ENCODE results near the gene CLTA. TPM values are rescaled to one million over a fixed set of nuclear protein-coding genes. Genes with fewer than 3 reads are reported as not detected.

Gene CLTA
- total and polyA plus RNA-seq, 2 donors (not counting 1 experiment from before 2014, with no cell fraction given): 32.3 to 71.0 TPM

DNA sequence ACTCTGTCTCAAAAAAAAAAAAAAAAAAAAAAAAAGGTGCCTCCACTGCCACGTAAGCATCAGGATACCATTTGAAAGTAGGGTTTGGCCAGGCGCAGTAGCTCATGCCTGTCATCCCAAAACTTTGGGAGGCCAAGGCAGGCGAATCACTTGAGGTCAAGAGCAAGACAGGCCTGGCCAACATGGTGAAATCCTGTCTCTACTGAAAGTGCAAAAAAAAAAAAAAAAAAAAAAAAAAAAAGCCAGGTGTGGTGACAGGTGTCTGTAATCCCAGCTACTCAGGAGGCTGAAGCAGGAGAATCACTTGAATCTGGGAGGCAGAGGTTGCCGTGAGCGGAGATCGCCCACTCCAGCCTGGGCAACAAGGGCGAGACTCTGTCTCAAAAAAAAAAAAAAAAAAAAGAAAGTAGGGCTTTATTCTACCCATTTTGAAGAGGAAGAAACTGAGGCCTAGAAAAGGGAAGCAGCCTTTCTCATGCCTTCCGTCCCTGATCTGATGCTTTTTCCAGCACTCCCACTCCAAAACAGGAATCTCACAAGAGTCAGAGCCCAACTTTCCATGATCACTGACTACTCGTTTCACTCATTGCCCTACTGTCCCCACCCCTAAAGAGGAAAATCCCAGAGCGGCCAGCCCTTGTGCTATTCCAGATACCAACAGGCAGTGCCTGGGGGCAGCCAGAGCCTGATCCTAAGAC, 37.8 kb upstream of the CLTA start:
- Histone ChIP-seq H2AFZ (ENCODE audit: insufficient read depth, low read depth, low read length, poor library complexity, severe bottlenecking) (no peak overlapping the region), H3K27ac (ENCODE audit: low read length in 2 of 2) (peak overlapping the region; percentile 45 to 63), H4K20me1 (ENCODE audit: control insufficient read depth, insufficient read depth, low read length, poor library complexity, severe bottlenecking) (no peaks in the 10 kb centered on the region), H3K79me2 (ENCODE audit: control insufficient read depth, insufficient read depth, low read length) (peaks cover 13% of the 10 kb centered on the region), H3K36me3 (replicated peaks in 1 of 2; ENCODE audit: control extremely low read depth in 1 of 2, control insufficient read depth in 1 of 2, extremely low read depth in 1 of 2, insufficient read depth in 2 of 2, low read length in 1 of 2) (no peaks in the 10 kb centered on the region), H3K4me3 (ENCODE audit: control extremely low read depth in 1 of 5, extremely low read depth in 1 of 5, insufficient read depth in 1 of 5, low read depth in 2 of 5, low read length in 4 of 5) (no peak overlapping the region), H3K27me3 (replicated peaks in 1 of 4; ENCODE audit: control extremely low read depth in 1 of 4, control insufficient read depth in 3 of 4, insufficient read depth in 4 of 4, low read length in 3 of 4) (no peaks in the 10 kb centered on the region), H3K4me2 (replicated peaks; ENCODE audit: low read depth, low read length, poor library complexity, severe bottlenecking) (peak overlapping the region; percentile 75), H3K9ac (ENCODE audit: low read length) (no peak overlapping the region), H3K4me1 (ENCODE audit: control insufficient read depth in 2 of 2, insufficient read depth in 2 of 2, low read length in 2 of 2) (peaks cover 41 to 63% of the 10 kb centered on the region in 2 donors), H3K9me3 (ENCODE audit: control extremely low read depth in 1 of 3, control insufficient read depth in 2 of 3, insufficient read depth in 1 of 3, low read length in 2 of 3) (peaks cover 0 to 4% (median 3%) of the 10 kb centered on the region in 3 donors)
- H3K9me3 Mint-ChIP-seq (ENCODE audit: insufficient read depth): no peaks in the 10 kb centered on the region
- intact Hi-C loops (cut with micrococcal nuclease): loop anchor here (1.0 to 5.0 kb wide), 3 partner anchors 17 to 249 kb away; partner anchors contain the start of genes GLIPR2 and RNF38
- DNase-seq (no peak), ATAC-seq (ENCODE audit: low read depth) (no peak)
- CTCF ChIA-PET: interaction anchor here (0.6 to 5.9 kb wide), 7 partner anchors 13 to 52 kb away, joined by 3 to 54 read pairs (median 7); partner anchors contain the start of genes CCIN and CLTA
- peak overlapping the region; percentile 64 for H3K4me3 Mint-ChIP-seq
- WGBS (ENCODE audit: insufficient coverage): 94% methylated on average over 3 of the region's 10 CpGs
- H3K27me3 Mint-ChIP-seq: no peaks in the 10 kb centered on the region
- H3K4me1 Mint-ChIP-seq: peaks cover 46% of the 10 kb centered on the region
- TF ChIP-seq EZH2 (IDR thresholded peaks at IDR 0.05; ENCODE audit: borderline replicate concordance, insufficient read depth, low read depth, low read length, poor library complexity, severe bottlenecking): no peak
- TF ChIP-seq, protein P1, sequence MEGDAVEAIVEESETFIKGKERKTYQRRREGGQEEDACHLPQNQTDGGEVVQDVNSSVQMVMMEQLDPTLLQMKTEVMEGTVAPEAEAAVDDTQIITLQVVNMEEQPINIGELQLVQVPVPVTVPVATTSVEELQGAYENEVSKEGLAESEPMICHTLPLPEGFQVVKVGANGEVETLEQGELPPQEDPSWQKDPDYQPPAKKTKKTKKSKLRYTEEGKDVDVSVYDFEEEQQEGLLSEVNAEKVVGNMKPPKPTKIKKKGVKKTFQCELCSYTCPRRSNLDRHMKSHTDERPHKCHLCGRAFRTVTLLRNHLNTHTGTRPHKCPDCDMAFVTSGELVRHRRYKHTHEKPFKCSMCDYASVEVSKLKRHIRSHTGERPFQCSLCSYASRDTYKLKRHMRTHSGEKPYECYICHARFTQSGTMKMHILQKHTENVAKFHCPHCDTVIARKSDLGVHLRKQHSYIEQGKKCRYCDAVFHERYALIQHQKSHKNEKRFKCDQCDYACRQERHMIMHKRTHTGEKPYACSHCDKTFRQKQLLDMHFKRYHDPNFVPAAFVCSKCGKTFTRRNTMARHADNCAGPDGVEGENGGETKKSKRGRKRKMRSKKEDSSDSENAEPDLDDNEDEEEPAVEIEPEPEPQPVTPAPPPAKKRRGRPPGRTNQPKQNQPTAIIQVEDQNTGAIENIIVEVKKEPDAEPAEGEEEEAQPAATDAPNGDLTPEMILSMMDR (IDR thresholded peaks at IDR 0.05): no peak
- POLR2A ChIA-PET: interaction anchor here (0.6 to 0.7 kb wide), 2 partner anchors 9 to 11 kb away, joined by 3 read pairs; no protein-coding TSS in a partner anchor
- peak overlapping the region; percentile 82 for H3K27ac Mint-ChIP-seq

DNA sequence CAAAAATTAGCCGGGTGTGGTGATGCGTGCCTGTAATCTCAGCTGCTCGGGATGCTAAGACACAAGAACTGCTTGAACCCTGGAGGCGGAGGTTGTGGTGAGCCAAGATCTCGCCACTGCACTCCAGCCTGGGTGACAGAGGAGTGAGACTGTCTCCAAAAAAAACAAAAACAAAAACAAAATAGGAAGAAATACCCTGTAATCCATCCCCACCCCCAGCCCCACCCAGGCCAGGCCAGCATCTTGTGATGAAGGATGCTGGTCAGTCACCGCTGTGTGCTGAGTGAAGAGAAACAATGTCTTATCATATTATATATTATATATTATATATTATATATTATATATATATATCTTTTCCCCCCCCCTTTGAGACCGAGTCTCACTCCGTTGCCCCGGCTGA, 37.0 kb upstream of the CLTA start:
- H3K4me1 Mint-ChIP-seq: peaks cover 40% of the 10 kb centered on the region

More for the DNA sequence above, 37.0 kb upstream of the CLTA start:
- peak overlapping the region; percentile 75 for H3K4me2 ChIP-seq (replicated peaks; ENCODE audit: low read depth, low read length, poor library complexity, severe bottlenecking)
- no peaks in the 10 kb centered on the region for H3K36me3 ChIP-seq (replicated peaks in 1 of 2; ENCODE audit: control extremely low read depth in 1 of 2, control insufficient read depth in 1 of 2, extremely low read depth in 1 of 2, insufficient read depth in 2 of 2, low read length in 1 of 2)
- POLR2A ChIA-PET: no interaction called here
- Mint-ChIP-seq H3K27me3 (no peaks in the 10 kb centered on the region), H3K4me3 (peak overlapping the region; percentile 64), H3K9me3 (ENCODE audit: insufficient read depth) (no peaks in the 10 kb centered on the region), H3K27ac (peak overlapping the region; percentile 82)
- peaks cover 8% of the 10 kb centered on the region for H3K79me2 ChIP-seq (ENCODE audit: control insufficient read depth, insufficient read depth, low read length)
- H3K4me1 ChIP-seq (ENCODE audit: control insufficient read depth in 2 of 2, insufficient read depth in 2 of 2, low read length in 2 of 2): peaks cover 41 to 55% of the 10 kb centered on the region in 2 donors
- peaks cover 0 to 4% (median 3%) of the 10 kb centered on the region in 3 donors for H3K9me3 ChIP-seq (ENCODE audit: control extremely low read depth in 1 of 3, control insufficient read depth in 2 of 3, insufficient read depth in 1 of 3, low read length in 2 of 3)
- 0% methylated on average over 3 of the region's 9 CpGs for whole genome bisulfite sequencing (ENCODE audit: insufficient coverage)
- TF ChIP-seq, protein P1 (IDR thresholded peaks at IDR 0.05): no peak
- TF ChIP-seq EZH2 (IDR thresholded peaks at IDR 0.05; ENCODE audit: borderline replicate concordance, insufficient read depth, low read depth, low read length, poor library complexity, severe bottlenecking): no peak
- CTCF ChIA-PET: interaction anchor here (1.2 to 2.5 kb wide), 3 partner anchors 10 to 17 kb away, joined by 3 to 9 read pairs (median 8); partner anchors contain the start of gene GLIPR2
- no peak overlapping the region for H3K4me3 ChIP-seq (ENCODE audit: control extremely low read depth in 1 of 5, extremely low read depth in 1 of 5, insufficient read depth in 1 of 5, low read depth in 2 of 5, low read length in 4 of 5)
- DNase-seq (no peak), ATAC-seq (ENCODE audit: low read depth) (no peak)
- no peaks in the 10 kb centered on the region for H3K27me3 ChIP-seq (replicated peaks in 1 of 4; ENCODE audit: control extremely low read depth in 1 of 4, control insufficient read depth in 3 of 4, insufficient read depth in 4 of 4, low read length in 3 of 4)
- H3K27ac ChIP-seq (ENCODE audit: low read length in 2 of 2): peak overlapping the region; percentile 47 to 63
- no peak overlapping the region for H3K9ac ChIP-seq (ENCODE audit: low read length)
- no peak overlapping the region for H2AFZ ChIP-seq (ENCODE audit: insufficient read depth, low read depth, low read length, poor library complexity, severe bottlenecking)
- intact Hi-C loops (cut with micrococcal nuclease): loop anchor here (5.0 kb wide), 1 partner anchor 249 kb away; the partner anchor contains the start of gene RNF38
- H4K20me1 ChIP-seq (ENCODE audit: control insufficient read depth, insufficient read depth, low read length, poor library complexity, severe bottlenecking): no peaks in the 10 kb centered on the region

Measured in B cell (primary cell).